ENCODE results near the gene SWSAP1.

- no peak for TF ChIP-seq REST (tag by site-specific recombination; IDR thresholded peaks at IDR 0.05)
- no peak for TF ChIP-seq CTCF (tag by site-specific recombination; IDR thresholded peaks at IDR 0.05)
- no peak for TF ChIP-seq KLF16 (tag by site-specific recombination; IDR thresholded peaks at IDR 0.05)
- no peak for TF ChIP-seq ZNF274 (IDR thresholded peaks at IDR 0.05; ENCODE audit: low read length)
- TF ChIP-seq ZNF274 (tag by site-specific recombination; IDR thresholded peaks at IDR 0.05; ENCODE audit: borderline replicate concordance): no peak
- no peak for TF ChIP-seq ZEB2 (tag by site-specific recombination; IDR thresholded peaks at IDR 0.05)
- no peak for TF ChIP-seq HOXD13 (CRISPR knock-in tag; IDR thresholded peaks at IDR 0.05; ENCODE audit: borderline replicate concordance)
- TF ChIP-seq ATF2 (tag by site-specific recombination; IDR thresholded peaks at IDR 0.05; ENCODE audit: low read depth): no peak
- TF ChIP-seq ZNF707 (tag by site-specific recombination; IDR thresholded peaks at IDR 0.05): no peak
- no peak for TF ChIP-seq ZNF341 (tag by site-specific recombination; IDR thresholded peaks at IDR 0.05; ENCODE audit: low read depth)
- no peak for TF ChIP-seq ZNF629 (tag by site-specific recombination; IDR thresholded peaks at IDR 0.05)
Measured at GRCh38 chr19:11373166-11373884, 1.1 kb upstream of the SWSAP1 start.
